Esophagus mucosa (tissue), 1 donor: Measurements from ENCODE around the gene EEPD1. TPM values are rescaled to one million over a fixed set of nuclear protein-coding genes. Genes with fewer than 3 reads are reported as not detected.

Experiments
- ATAC-seq: fragments of 200-7000 bp; cut with Tn5 transposase; one replicate; pipeline ENCODE4 v1.9.1; 2020
- total RNA-seq: library from RNA; stranded (reverse); gene quantifications from one replicate; pipeline ENCODE4 v1.2.4, GENCODE V29; 2023
- donor health status: DM: yes; HTN: yes; CAD: no.

Gene EEPD1
- total RNA-seq, 1 donor from 2014 or later = 2.9 TPM

GRCh38 chr7:36346260-36346831 lies 193.3 kb downstream of the EEPD1 start:
- ATAC-seq = peak; percentile 71

GRCh38 chr7:36348256-36348655 lies 195.2 kb downstream of the EEPD1 start:
- ATAC-seq = no peak

DNA sequence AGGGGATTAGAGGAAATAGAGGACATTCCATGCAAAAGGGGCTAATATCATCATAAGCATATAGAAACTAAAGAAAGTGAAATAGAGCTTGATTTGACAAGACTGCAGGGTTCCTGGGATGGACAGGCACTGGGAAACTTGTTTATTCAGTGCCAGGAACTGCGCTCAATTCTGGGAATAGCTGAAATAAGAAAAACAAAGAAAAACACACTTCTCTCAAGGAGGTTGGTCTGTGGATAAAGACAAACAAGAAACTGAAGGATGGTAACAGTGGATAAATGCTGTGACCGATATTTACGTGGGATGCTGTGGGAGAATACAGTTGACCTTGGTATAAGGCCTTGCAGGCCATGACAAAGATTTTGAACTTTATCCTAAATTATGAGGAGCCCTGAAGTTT lies 195.7 kb downstream of the EEPD1 start:
- no peak for ATAC-seq

GRCh38 chr7:36349626-36350025 lies 196.6 kb downstream of the EEPD1 start:
- ATAC-seq = no peak

Other genes starting within 250 kb of the EEPD1 start
- 43.2 TPM for gene ANLN, start 236.6 kb downstream of the EEPD1 start, total RNA-seq